Skin of body (tissue), 3 donors: ENCODE measurements around the gene RORC. TPM values are rescaled to one million over a fixed set of nuclear protein-coding genes. Genes with fewer than 3 reads are reported as not detected.
"Not testable (repeated sequence)": the region's sequence is repeated elsewhere in the genome, so short reads cannot be mapped to it uniquely, and the experiment has no call there.

Experiments
- DNase-seq: peaks from one replicate; lab custom pipeline; 2025; lab: John Stamatoyannopoulos, UW
- small RNA-seq: library from RNA; depleted of rRNA; stranded (forward); fragments of <200 nt; gene quantifications from one replicate; pipeline ENCODE3, GENCODE V24; 2014; ENCODE audit warnings: low replicate concordance
- total RNA-seq: library from RNA; depleted of rRNA; stranded (reverse); fragments of >200 nt; gene quantifications from one replicate; pipeline ENCODE4 v1.2.3, GENCODE V29; 2014

Gene RORC
- total RNA-seq, 1 donor from 2014 or later = 4.0 TPM

DNA sequence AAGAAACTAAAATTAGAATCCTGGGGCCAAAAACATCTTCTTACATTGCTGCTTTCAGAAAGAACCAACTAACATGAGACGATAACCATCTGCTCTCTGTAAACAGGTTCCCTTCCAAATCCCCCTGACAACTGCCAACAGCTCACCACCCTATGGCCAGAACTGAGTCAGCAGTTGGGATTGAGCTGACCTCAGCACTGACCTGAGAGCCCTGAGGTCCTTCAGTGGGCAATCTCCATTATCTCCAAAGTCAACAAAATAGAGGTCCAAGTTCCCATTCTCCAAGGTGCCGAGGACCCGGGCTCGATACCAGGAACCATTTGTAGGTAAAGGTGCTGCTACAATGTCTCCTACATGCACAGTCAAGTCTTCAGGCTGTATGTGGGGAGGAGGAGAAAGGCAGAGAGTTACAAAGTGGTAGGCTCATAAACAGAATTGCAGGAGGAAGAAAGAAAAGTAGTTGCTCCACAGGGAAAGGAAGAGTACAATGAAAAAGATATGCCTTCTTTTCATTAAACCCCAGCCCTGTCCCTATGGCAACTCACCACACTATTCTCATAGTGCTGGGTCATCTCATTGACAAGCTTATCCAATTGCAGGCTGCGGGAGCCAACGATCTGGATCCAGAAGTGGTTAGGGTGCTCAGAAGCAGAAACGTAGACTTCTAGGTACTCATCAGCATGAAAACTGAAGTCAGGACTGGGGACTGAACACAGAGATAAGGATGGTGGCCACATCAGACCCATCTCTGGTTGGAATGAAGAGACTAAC is 55.5 kb downstream of the RORC start:
- DNase-seq = no peak

DNA sequence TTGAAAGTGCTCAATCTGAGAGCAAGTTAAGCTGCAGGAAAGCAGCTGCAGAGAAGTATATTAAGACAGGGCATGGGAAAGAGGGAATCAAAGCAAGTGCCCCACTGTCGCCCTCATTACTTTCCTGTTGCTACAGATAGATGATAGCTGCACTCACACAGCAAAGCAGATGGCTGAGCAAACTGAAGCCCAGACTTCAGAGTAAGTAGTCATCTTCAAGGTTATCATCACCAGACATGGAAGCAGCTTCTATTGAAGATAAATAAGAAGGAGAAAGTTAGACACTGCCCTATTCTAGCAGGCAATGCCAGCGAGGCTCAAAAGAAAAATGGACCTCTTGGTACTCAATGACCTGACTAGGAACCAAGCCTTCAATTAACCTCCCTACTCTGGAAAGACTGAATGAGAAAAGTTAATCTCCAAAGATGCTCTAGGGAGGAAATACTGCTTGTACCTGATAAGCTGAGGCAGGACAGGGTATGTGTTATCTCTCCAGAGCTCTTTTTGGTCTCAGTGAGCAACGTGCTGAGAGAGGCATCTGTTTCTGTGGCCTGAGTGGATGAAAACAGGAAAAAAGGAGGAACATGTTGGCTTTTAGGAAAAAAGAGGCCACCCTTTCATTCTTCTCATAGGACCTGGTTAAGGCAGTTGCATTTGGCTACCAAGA is 57.2 kb downstream of the RORC start:
- no peak for DNase-seq

DNA sequence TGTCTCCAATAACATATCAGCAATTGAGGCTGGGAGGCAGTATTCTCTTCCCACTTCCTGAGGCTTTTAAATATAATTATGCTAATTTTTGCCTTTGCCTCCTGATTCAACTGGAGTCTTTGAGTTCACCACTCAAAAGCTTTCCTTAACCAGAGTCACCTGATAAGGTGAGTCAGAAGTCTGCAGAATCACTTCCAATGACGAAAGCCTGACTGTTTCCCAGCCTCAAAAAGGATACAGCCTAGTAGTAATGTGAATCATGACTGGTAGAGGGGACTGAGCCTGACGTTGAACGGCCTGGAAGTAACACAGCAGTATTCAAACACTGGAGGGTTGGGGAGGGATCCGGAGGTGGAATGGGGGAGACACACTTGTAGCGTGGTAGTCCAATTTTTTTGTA is 57.9 kb downstream of the RORC start:
- no peak for DNase-seq

DNA sequence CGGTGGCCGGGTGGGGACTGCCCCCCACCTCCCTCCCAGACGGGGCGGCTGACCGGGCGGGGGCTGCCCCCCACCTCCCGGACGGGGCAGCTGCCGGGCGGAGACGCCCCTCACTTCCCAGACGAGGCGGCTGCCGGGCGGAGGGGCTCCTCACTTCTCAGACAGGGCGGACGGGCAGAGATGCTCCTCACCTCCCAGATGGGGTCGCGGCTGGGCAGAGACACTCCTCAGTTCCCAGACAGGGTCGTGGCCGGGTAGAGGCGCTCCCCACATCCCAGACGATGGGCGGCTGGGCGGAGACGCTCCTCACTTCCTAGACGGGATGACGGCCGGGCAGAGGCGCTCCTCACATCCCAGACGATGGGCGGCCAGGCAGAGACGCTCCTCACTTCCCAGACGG is 62.3 kb downstream of the RORC start:
- not testable (repeated sequence) for DNase-seq

DNA sequence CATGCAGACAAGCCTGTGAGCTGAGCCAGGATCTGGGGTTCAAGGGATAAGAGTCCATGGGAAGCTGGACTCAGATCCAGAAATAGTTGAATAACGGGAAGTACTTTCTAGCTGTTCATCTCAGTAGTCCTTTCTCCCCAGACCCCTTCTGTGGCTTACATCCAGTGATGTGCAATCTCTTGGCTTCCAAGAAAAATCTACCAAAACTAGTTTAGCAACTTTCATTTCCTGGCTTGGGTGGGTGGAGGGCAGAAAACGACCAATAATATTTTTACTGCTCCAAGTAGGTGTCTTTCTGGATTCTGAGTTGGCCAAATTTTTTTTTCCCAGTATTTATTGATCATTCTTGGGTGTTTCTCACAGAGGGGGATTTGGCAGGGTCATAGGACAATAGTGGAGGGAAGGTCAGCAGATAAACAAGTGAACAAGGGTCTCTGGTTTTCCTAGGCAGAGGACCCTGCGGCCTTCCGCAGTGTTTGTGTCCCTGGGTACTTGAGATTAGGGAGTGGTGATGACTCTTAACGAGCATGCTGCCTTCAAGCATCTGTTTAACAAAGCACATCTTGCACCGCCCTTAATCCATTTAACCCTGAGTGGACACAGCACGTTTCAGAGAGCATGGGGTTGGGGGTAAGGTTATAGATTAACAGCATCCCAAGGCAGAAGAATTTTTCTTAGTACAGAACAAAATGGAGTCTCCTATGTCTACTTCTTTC is 63.1 kb downstream of the RORC start:
- DNase-seq = not testable (repeated sequence)

DNA sequence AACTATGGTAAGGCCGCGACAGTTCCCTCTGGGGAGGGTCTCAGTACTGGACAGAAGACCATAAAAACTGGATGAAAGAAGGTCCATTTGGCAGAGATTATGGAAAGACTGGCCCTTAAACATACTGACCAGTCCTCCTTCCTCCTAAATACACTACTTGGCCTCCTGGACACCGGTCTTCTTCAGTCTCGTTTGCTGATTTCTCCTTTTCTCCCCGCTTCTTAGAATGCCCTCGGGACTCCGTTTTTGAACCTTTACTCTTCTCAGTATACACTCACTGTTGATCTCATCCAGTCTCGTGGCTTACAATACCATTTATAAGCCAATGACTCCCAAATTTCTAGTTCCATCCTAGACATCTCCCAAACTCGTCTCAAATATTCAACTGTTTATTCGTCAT is 67.6 kb downstream of the RORC start:
- DNase-seq = no peak

DNA sequence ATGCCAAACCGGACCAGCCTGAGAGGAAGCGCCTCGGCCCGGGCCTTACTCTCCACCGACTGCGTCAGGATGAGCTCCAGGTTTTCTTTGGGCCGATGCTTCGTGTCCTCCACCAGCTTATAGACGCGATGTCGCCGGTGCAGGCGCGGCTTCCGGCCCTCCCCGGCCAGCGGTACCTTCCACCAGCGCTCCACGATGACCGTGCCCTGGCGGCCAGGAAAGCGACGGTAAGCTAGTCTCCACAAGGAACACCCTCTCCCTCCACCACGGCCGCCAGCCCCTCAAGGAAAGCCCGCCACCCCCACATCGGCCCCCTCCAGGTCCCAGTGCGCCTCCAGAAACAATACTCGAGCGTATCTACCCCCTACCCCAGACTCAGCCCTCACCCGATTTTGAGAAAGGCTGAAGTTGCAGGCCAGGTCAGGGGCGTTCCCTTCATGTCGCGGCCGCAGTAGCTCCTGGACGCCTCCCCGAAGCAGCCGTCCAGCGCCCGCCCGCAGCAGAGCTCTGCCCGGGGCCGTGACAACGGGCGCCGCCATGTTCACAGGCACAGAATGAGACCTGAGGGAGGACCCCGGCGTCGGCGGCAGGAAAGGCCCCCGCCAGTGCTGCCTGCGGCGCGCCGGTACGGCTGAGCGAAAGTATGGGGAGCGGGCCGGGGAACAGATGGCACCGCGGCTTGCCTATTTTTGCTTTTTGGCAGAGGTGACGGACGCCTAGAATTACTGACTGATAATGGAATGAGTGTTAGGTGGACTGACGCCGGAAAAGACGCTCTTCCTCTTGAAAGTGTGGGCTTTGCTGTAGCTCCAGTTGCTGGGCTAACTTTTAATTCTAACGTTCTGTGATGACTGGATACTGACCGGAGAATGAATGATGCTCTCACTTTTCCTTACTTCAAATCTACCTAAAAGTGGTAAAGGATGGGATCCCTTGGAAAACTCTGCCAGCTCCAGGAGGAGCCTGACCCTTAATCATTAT is 68.4 kb downstream of the RORC start, which contains the start of gene MRPL9:
Gene MRPL9, minus strand, starts transcription at position 556 of the 981 bp plus-strand sequence. Its CDS starts 17 bp downstream, at position 539.
- peak; percentile 65 for DNase-seq

DNA sequence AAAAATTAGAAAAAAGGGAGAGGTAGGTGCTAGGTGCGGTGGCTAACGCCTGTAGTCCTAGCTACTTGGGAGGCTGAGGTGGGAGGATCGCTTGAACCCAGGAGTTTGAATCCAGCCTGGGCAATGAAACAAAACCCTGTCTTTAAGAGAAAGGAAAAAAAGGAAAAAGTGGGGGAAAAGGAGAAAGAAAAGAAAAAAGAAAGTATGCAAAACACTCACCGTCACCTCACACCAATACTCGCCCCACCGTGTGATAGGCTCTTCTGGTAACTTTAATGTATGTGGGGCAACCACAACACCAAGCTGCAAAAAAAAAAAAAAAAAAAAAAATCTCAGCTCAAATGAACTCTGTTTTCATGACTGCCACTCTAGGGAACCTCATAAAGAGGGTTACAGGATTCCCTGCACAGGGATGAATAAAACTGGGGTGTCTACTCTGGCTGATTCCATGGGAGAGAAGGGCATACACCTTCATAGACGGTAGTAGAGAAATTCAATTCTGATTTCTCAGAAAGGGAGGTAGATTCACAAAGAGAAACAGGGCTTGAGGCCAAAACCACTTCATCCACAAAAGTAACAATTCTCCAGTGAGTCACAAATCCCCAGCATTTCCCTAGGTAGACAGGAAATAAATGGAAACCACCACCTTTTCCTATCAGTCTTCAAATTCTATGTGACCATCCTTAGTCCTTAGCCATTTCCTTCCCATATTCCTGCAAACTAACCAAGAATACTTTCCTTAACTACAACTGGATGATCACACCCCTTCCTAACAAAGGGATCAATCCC is 70.8 kb downstream of the RORC start:
- no peak for DNase-seq

DNA sequence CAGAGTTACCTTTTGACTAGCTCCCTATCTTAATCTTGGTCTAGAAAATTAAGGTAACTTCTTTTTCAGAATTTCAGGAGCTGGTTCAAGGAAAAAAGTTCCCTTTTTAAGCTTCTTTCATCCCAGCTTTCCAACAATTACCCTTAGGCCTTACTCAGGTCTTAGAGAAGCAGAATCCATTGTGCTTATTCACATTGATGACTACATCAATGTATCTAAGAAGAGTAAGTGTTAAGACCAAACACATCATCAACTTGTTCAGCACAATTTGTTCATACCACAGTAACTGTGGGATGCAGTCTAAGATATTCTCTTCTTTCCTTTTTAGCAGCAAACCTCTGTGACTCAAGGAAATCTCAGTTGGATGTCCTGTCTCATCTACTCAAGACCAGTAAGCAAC is 72.4 kb downstream of the RORC start:
- no peak for DNase-seq

DNA sequence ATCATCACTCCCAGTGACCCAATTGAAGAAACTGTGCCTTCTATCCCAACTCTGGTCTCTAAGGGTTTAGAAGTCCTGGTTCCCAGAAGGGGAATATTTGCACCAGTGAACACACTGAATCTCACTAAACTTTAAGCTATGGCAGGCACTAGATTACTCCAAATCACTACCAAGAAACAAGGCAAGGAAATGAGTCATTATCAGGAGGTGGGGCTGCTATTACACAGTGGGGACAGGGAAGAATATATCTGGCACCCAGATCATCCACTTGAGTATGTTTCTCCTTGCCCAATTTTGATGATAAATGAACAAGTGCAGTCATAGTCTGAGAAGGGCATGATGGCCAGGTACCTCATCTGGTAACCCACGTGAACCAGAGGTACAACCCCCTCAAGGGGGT is 75.3 kb downstream of the RORC start:
- DNase-seq = no peak

Small RNAs within 50 kb of the gene (small RNA-seq; reads per million reads assigned to genes)
- gene RF00019 = not detected

Other genes starting within 250 kb of the RORC start
- gene SNX27, start 219.8 kb downstream of the RORC start, total RNA-seq = 33.4 TPM
- gene CELF3, start 115.0 kb downstream of the RORC start, total RNA-seq = 0.49 TPM
- not detected for gene RIIAD1, start 110.3 kb downstream of the RORC start, total RNA-seq
- 63.9 TPM for gene MRPL9, start 68.3 kb downstream of the RORC start, total RNA-seq
- 6.0 TPM for gene TDRKH, start 41.3 kb downstream of the RORC start, total RNA-seq
- gene LINGO4, start 26.4 kb downstream of the RORC start, total RNA-seq = 0.10 TPM
- not detected for gene C2CD4D, start 8.0 kb upstream of the RORC start, total RNA-seq
- gene THEM5, start 21.9 kb upstream of the RORC start, total RNA-seq = 8.4 TPM
- gene THEM4, start 77.7 kb upstream of the RORC start, total RNA-seq = 6.0 TPM
- gene S100A10, start 162.1 kb upstream of the RORC start, total RNA-seq = 133 TPM
- 79.9 TPM for gene S100A11, start 205.2 kb upstream of the RORC start, total RNA-seq